ENCODE data around the gene MX2. TPM values are rescaled to one million over a fixed set of nuclear protein-coding genes. Genes with fewer than 3 reads are reported as not detected.

Gene MX2
- total RNA-seq, 1 experiment from 2014 or later = 56.7 TPM

- Histone ChIP-seq H3K27me3 (ENCODE audit: control insufficient read depth, insufficient read depth, low read length) (no peaks in the 10 kb centered on the region), H3K9me3 (ENCODE audit: control insufficient read depth, insufficient read depth, low read depth, low read length) (no peaks in the 10 kb centered on the region), H3K4me1 (ENCODE audit: control insufficient read depth, insufficient read depth, low read length) (no peaks in the 10 kb centered on the region), H3K27ac (ENCODE audit: low read length) (no peak overlapping the region), H3K4me3 (ENCODE audit: low read depth in 2 of 2, low read length in 2 of 2) (no peak overlapping the region), H3K36me3 (ENCODE audit: control insufficient read depth, insufficient read depth, low read length) (no peaks in the 10 kb centered on the region; the same call in none of the 2 replicates)
- BruUV-seq (replicated peaks) = no TSS peak
- intact Hi-C loops (cut with micrococcal nuclease; ENCODE audit: unreplicated experiment) = no loop called here
- POLR2A ChIA-PET = no interaction called here
- ATAC-seq (no peak), DNase-seq (ENCODE audit: low read depth, low spot score) (no peak)
- no peak for TF ChIP-seq CTCF (IDR thresholded peaks at IDR 0.05)
- TF ChIP-seq POLR2AphosphoS5 (IDR thresholded peaks at IDR 0.05; ENCODE audit: low read depth, low read length) = no peak
- no peak for TF ChIP-seq REST (IDR thresholded peaks at IDR 0.05; ENCODE audit: insufficient read depth in 1 of 2, low read depth in 2 of 2, low read length in 1 of 2)
- no peak for TF ChIP-seq SIN3A (IDR thresholded peaks at IDR 0.05; ENCODE audit: borderline replicate concordance, insufficient read depth, low read depth, low read length)
- TF ChIP-seq TCF7L2 (IDR thresholded peaks at IDR 0.05; ENCODE audit: low read depth, low read length) = no peak
- in situ Hi-C loops (cut with HindIII; ENCODE audit: low pct_unique_long_range_greater_than_20kb, low sequenced_read_pairs) = no loop called here
- CTCF ChIA-PET = no interaction called here
Measured at GRCh38 chr21:41398251-41398650, 36.4 kb downstream of the MX2 start.

GRCh38 chr21:41398831-41399230 lies 37.0 kb downstream of the MX2 start:
- no peak for DNase-seq (ENCODE audit: low read depth, low spot score)
- in situ Hi-C loops (cut with HindIII; ENCODE audit: low pct_unique_long_range_greater_than_20kb, low sequenced_read_pairs) = no loop called here
- no peak overlapping the region for H3K27ac ChIP-seq (ENCODE audit: low read length)
- H3K9me3 ChIP-seq (ENCODE audit: control insufficient read depth, insufficient read depth, low read depth, low read length) = no peaks in the 10 kb centered on the region
- ChIA-PET POLR2A (no interaction called here), CTCF (no interaction called here)
- TF ChIP-seq CTCF (IDR thresholded peaks at IDR 0.05) (no peak), POLR2AphosphoS5 (IDR thresholded peaks at IDR 0.05; ENCODE audit: low read depth, low read length) (no peak), SIN3A (IDR thresholded peaks at IDR 0.05; ENCODE audit: borderline replicate concordance, insufficient read depth, low read depth, low read length) (no peak), TCF7L2 (IDR thresholded peaks at IDR 0.05; ENCODE audit: low read depth, low read length) (no peak), REST (IDR thresholded peaks at IDR 0.05; ENCODE audit: insufficient read depth in 1 of 2, low read depth in 2 of 2, low read length in 1 of 2) (no peak)
- no peaks in the 10 kb centered on the region; the same call in none of the 2 replicates for H3K36me3 ChIP-seq (ENCODE audit: control insufficient read depth, insufficient read depth, low read length)
- no peak overlapping the region for H3K4me3 ChIP-seq (ENCODE audit: low read depth in 2 of 2, low read length in 2 of 2)
- no peaks in the 10 kb centered on the region for H3K4me1 ChIP-seq (ENCODE audit: control insufficient read depth, insufficient read depth, low read length)
- no TSS peak for BruUV-seq (replicated peaks)
- intact Hi-C loops (cut with micrococcal nuclease; ENCODE audit: unreplicated experiment) = no loop called here
- no peak for ATAC-seq
- no peaks in the 10 kb centered on the region for H3K27me3 ChIP-seq (ENCODE audit: control insufficient read depth, insufficient read depth, low read length)
